Endothelial cell of umbilical vein (primary cell): ENCODE data around the gene SLC26A6. TPM values are rescaled to one million over a fixed set of nuclear protein-coding genes. Genes with fewer than 3 reads are reported as not detected.

Experiments used
- BruUV-seq: library from RNA; stranded (reverse); fragments of 400-500 nt; replicated peaks from 2 replicates; lab custom pipeline; 2021; lab: Mats Ljungman, UMichigan
- CTCF ChIA-PET: fragments of 300-600, 350-600 bp; sonication (Branson Sonifier 250); formaldehyde crosslinking; loops from one replicate; lab custom pipeline; 2021; ENCODE audit warnings: antibody characterized with exemption, inconsistent platforms; lab: Charles Lee
- POLR2A ChIA-PET: fragments of 300-600, 350-600 bp; sonication (Branson Sonifier 250); formaldehyde crosslinking; loops from one replicate; lab custom pipeline; 2021; ENCODE audit warnings: antibody characterized with exemption, inconsistent platforms; lab: Charles Lee
- DNase-seq: peaks from one replicate; pipeline ENCODE4 v3.0.0-alpha.2; 2011; ENCODE audit warnings: low read depth, low spot score
- FAIRE-seq: peaks from 2 replicates; lab custom pipeline; 2011; peaks lifted over from hg19 to GRCh38; lab: Jason Lieb, UNC
- H2AFZ ChIP-seq: 2 replicates; pipeline ENCODE4 v1.6.0; 2012; ENCODE audit warnings: low read depth, low read length, control low read depth, inconsistent platforms
- H3K27ac ChIP-seq: 2 replicates; pipeline ENCODE4 v1.5.1; 2011; ENCODE audit warnings: low read depth, mild to moderate bottlenecking, control low read depth, low read length, moderate library complexity; ENCODE audit not compliant: insufficient read depth
- H3K27me3 ChIP-seq, 2 experiments: 2 replicates each; pipeline versions ENCODE4 v1.6.0 to v1.6.1; 2011; ENCODE audit warnings: low read length in 2 of 2, mixed read lengths in 1 of 2; ENCODE audit not compliant: control insufficient read depth in 2 of 2, insufficient read depth in 2 of 2
- H3K36me3 ChIP-seq, 2 experiments: 2 replicates in 1 of 2; 3 replicates in 1 of 2; pipeline ENCODE4 v1.5.1; 2011; ENCODE audit warnings: low read length in 2 of 2, mild to moderate bottlenecking in 1 of 2, moderate library complexity in 1 of 2; ENCODE audit not compliant: control insufficient read depth in 2 of 2, insufficient read depth in 2 of 2; ENCODE audit errors: extremely low read depth in 1 of 2
- H3K4me1 ChIP-seq: 3 replicates; pipeline ENCODE4 v1.5.1; 2011; ENCODE audit warnings: mild to moderate bottlenecking, low read length; ENCODE audit not compliant: control insufficient read depth, insufficient read depth; ENCODE audit errors: extremely low read depth
- H3K4me2 ChIP-seq: 2 replicates; pipeline ENCODE4 v1.6.1; 2011; ENCODE audit warnings: low read length, control low read depth, mixed read lengths; ENCODE audit not compliant: insufficient read depth
- H3K4me3 ChIP-seq, 3 experiments: fragments of 200-600 bp in 1 of 3; sonication (generic), shearing (Covaris generic) in 1 of 3; replicated peaks in 1 of 3; 2 replicates each; pipeline ENCODE4 v1.5.1; 2011 to 2016; ENCODE audit warnings: control low read depth in 3 of 3, low read length in 3 of 3, mild to moderate bottlenecking in 2 of 3, inconsistent platforms in 1 of 3, low read depth in 1 of 3, moderate library complexity in 1 of 3; ENCODE audit not compliant: insufficient read depth in 1 of 3
- H3K79me2 ChIP-seq: 2 replicates; pipeline ENCODE4 v1.6.0; 2012; ENCODE audit warnings: low read length, inconsistent platforms; ENCODE audit not compliant: control insufficient read depth, insufficient read depth
- H3K9ac ChIP-seq: replicated peaks from 2 replicates; pipeline ENCODE3; 2011; ENCODE audit warnings: low read length, control low read depth; ENCODE audit not compliant: insufficient read depth; ENCODE audit errors: extremely low read depth
- H3K9me1 ChIP-seq: replicated peaks from 3 replicates; pipeline ENCODE4 v1.6.0; 2011; ENCODE audit warnings: mild to moderate bottlenecking, low read length; ENCODE audit not compliant: control insufficient read depth, insufficient read depth; ENCODE audit errors: extremely low read depth
- H3K9me3 ChIP-seq: replicated peaks from 2 replicates; pipeline ENCODE4 v1.5.1; 2012; ENCODE audit warnings: low read length, inconsistent platforms; ENCODE audit not compliant: control insufficient read depth, insufficient read depth
- H4K20me1 ChIP-seq: replicated peaks from 2 replicates; pipeline ENCODE3; 2011; ENCODE audit warnings: mild to moderate bottlenecking, low read length; ENCODE audit not compliant: control insufficient read depth, insufficient read depth; ENCODE audit errors: extremely low read depth
- EZH2 ChIP-seq: IDR thresholded peaks from 2 replicates; pipeline ENCODE4 v1.6.1; 2012; ENCODE audit warnings: borderline replicate concordance, low read depth, mild to moderate bottlenecking, moderate library complexity, low read length, inconsistent platforms; ENCODE audit not compliant: severe bottlenecking
- FOS ChIP-seq: IDR thresholded peaks from 2 replicates; pipeline ENCODE4 v1.6.1; 2011; ENCODE audit warnings: mild to moderate bottlenecking, low read length, moderate library complexity, borderline replicate concordance; ENCODE audit not compliant: insufficient read depth
- JUN ChIP-seq: IDR thresholded peaks from 2 replicates; pipeline ENCODE4 v1.6.1; 2011; ENCODE audit warnings: borderline replicate concordance, low read depth; ENCODE audit not compliant: insufficient read length, insufficient read depth
- MYC ChIP-seq: IDR thresholded peaks from one replicate; pipeline ENCODE4 v1.6.1; 2011; ENCODE audit warnings: mild to moderate bottlenecking, low read depth, low read length
- POLR2A ChIP-seq: IDR thresholded peaks from 2 replicates; pipeline ENCODE4 v1.6.1; 2012; ENCODE audit warnings: low read depth, mild to moderate bottlenecking, control low read depth, low read length
- POLR2AphosphoS5 ChIP-seq: IDR thresholded peaks from 2 replicates; pipeline ENCODE4 v1.6.1; 2012; ENCODE audit warnings: low read depth, mild to moderate bottlenecking, control low read depth, low read length, moderate library complexity; ENCODE audit not compliant: insufficient read depth
- dilution Hi-C: fragments of 300-500 bp; cut with MboI; formaldehyde crosslinking; loops from one replicate; pipeline ENCODE4 v1.15.0; 2019; ENCODE audit warnings: low sequenced_read_pairs; ENCODE audit not compliant: extremely low pct_ligation_motif_present
- intact Hi-C: fragments of 100-400 bp; cut with micrococcal nuclease; formaldehyde crosslinking; loops from one replicate; pipeline ENCODE4 v1.10.0; 2022
- polyA plus RNA-seq, 4 experiments: library from polyadenylated mRNA; depleted of rRNA in 3 of 4; stranded (reverse) in 3 of 4; unstranded in 1 of 4; fragments of >200 nt; gene quantifications; 2 replicates each; pipeline versions ENCODE4 v1.2.1 to v1.2.3, GENCODE V29; 2011 to 2012; ENCODE audit warnings: missing spikeins in 1 of 4
- total RNA-seq: library from RNA; stranded (reverse); gene quantifications from 2 replicates; pipeline ENCODE4 v1.2.3, GENCODE V29; 2021
- TF ChIP-seq, protein P1 (sequence below), 2 donors: IDR thresholded peaks; 1 replicate in 1 of 2; 2 replicates in 1 of 2; pipeline ENCODE4 v1.5.1; 2011; ENCODE audit warnings: low read length in 2 of 2, mild to moderate bottlenecking in 2 of 2, moderate library complexity in 2 of 2, control low read depth in 1 of 2, inconsistent platforms in 1 of 2, low read depth in 1 of 2; ENCODE audit not compliant: insufficient read depth in 1 of 2; ENCODE audit errors: extremely low read depth in 1 of 2
- TF ChIP-seq, protein P2 (sequence below): IDR thresholded peaks from 2 replicates; pipeline ENCODE4 v1.6.1; 2011; ENCODE audit not compliant: insufficient read depth, insufficient read length

The SLC26A6 gene
- total and polyA plus RNA-seq, 2 donors (not counting 3 experiments of a cell fraction or from before 2014, with no cell fraction given): 31.0 to 32.2 TPM

DNA sequence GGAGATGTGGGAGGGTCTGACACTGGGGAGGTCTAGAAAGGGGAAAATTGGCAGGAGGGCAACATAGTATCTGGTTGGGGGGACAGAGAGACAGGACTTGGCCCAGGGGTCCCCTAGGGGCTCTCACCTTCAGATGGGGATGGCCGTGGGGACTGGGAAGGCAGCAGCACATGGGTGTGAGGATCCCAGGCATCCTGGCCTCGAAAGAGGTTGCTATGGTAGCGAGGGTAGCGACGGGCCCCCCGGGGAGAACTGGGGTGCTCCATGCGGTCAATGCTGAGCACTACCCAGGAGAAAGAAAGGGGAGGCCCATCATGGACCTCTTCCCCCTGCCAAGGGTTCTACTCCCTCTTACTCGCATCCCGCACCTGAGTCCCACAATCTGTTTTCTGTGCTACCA is 12.5 kb upstream of the SLC26A6 start:
- POLR2A ChIA-PET: no interaction called here
- dilution Hi-C loops: no loop called here

DNA sequence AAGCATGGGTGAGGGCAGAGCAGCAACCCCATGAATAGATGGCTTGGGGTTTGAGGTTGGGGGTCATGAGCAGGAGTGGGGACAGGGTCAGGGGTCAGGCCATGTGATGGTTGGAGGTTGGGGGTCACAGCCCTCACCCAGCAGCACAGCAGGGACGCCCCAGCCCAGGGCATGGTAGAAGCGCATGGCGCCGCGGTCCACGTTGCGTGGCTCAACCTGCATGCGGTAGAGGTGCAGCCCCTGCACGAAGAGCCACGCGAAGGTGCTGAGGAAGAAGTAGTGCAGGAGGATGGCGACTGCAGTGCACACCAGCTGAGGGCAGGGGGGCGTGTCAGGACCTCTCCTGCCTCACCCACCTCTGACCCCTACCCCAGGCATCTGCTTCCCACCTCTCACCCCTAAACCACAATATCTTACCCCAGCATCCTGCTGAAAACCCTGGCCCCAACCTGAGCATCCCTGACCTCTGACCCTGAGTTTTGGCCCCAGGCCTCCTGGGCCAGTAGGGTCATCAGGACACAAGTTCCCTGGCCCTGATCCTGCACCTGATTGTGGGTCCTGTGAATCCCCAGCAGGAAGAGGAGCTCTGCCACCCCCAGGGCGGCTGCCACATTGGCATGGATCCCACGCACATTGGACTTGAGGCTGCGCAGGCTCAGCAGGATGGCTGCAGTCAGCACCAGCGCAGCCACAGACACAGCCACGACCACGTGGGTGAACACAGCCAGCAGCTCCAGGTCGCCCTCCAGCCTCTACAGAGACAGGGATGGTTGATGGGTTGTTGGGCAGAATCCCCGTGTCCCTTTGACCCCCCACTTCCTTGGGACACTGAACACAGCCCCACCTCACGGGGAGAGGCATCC is 9.9 kb upstream of the SLC26A6 start:
- FAIRE-seq (no peak), DNase-seq (no peak)
- no peaks in the 10 kb centered on the region for H4K20me1 ChIP-seq
- TF ChIP-seq, protein P1, sequence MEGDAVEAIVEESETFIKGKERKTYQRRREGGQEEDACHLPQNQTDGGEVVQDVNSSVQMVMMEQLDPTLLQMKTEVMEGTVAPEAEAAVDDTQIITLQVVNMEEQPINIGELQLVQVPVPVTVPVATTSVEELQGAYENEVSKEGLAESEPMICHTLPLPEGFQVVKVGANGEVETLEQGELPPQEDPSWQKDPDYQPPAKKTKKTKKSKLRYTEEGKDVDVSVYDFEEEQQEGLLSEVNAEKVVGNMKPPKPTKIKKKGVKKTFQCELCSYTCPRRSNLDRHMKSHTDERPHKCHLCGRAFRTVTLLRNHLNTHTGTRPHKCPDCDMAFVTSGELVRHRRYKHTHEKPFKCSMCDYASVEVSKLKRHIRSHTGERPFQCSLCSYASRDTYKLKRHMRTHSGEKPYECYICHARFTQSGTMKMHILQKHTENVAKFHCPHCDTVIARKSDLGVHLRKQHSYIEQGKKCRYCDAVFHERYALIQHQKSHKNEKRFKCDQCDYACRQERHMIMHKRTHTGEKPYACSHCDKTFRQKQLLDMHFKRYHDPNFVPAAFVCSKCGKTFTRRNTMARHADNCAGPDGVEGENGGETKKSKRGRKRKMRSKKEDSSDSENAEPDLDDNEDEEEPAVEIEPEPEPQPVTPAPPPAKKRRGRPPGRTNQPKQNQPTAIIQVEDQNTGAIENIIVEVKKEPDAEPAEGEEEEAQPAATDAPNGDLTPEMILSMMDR (IDR thresholded peaks at IDR 0.05; ENCODE audit: extremely low read depth in 1 of 2, insufficient read depth in 1 of 2, low read depth in 1 of 2, low read length in 2 of 2): no peak
- TF ChIP-seq FOS: no peak
- TF ChIP-seq MYC: no peak
- no peak for TF ChIP-seq JUN
- TF ChIP-seq, protein P2, sequence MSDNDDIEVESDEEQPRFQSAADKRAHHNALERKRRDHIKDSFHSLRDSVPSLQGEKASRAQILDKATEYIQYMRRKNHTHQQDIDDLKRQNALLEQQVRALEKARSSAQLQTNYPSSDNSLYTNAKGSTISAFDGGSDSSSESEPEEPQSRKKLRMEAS: no peak
- no peak for TF ChIP-seq POLR2AphosphoS5
- no peak for TF ChIP-seq POLR2A
- TF ChIP-seq EZH2: no peak
- no peaks in the 10 kb centered on the region for H3K27me3 ChIP-seq
- no peak overlapping the region for H3K9ac ChIP-seq
- H3K27ac ChIP-seq: no peak overlapping the region
- no peaks in the 10 kb centered on the region for H3K9me1 ChIP-seq
- H2AFZ ChIP-seq: no peak overlapping the region
- no peaks in the 10 kb centered on the region for H3K9me3 ChIP-seq
- intact Hi-C loops: no loop called here
- ChIA-PET POLR2A (no interaction called here), CTCF (interaction anchor here (1.9 kb wide), 1 partner anchor 12 kb away, joined by 8 read pairs; no protein-coding TSS in a partner anchor)
- H3K4me3 ChIP-seq: no peak overlapping the region
- H3K4me2 ChIP-seq: no peak overlapping the region
- H3K4me1 ChIP-seq: no peaks in the 10 kb centered on the region
- no peaks in the 10 kb centered on the region for H3K36me3 ChIP-seq
- dilution Hi-C loops: no loop called here
- no TSS peak for BruUV-seq
- H3K79me2 ChIP-seq: no peaks in the 10 kb centered on the region

More for the DNA sequence above, 12.5 kb upstream of the SLC26A6 start:
- Histone ChIP-seq H3K4me1 (no peaks in the 10 kb centered on the region), H3K79me2 (no peaks in the 10 kb centered on the region), H3K36me3 (no peaks in the 10 kb centered on the region), H3K4me3 (no peak overlapping the region), H4K20me1 (no peaks in the 10 kb centered on the region), H3K9me1 (no peaks in the 10 kb centered on the region), H3K27me3 (no peaks in the 10 kb centered on the region), H3K9ac (no peak overlapping the region), H3K27ac (no peak overlapping the region), H3K9me3 (no peaks in the 10 kb centered on the region), H2AFZ (no peak overlapping the region), H3K4me2 (no peak overlapping the region)
- FAIRE-seq: no peak
- DNase-seq: no peak
- CTCF ChIA-PET: interaction anchor here (2.9 kb wide), 1 partner anchor 12 kb away, joined by 11 read pairs; the partner anchor contains the start of gene SLC26A6
- no TSS peak for BruUV-seq
- TF ChIP-seq FOS: no peak
- TF ChIP-seq EZH2: no peak
- intact Hi-C loops: no loop called here
